Cardiac fibroblast (primary cell): ENCODE results near the gene MAP3K14.

Experiments
- DNase-seq, 2 donors: peaks; one replicate each; pipeline versions ENCODE4 v3.0.0 to v3.0.0-alpha.2; 2010; ENCODE audit warnings: low read depth in 2 of 2
- H3K4me3 ChIP-seq, 2 donors: replicated peaks in 1 of 2; 1 replicate in 1 of 2; 2 replicates in 1 of 2; pipeline ENCODE4 v1.5.1; 2011; ENCODE audit warnings: low read depth in 2 of 2, low read length in 2 of 2, mild to moderate bottlenecking in 2 of 2, moderate library complexity in 1 of 2
- CTCF ChIP-seq: IDR thresholded peaks from one replicate; pipeline ENCODE4 v1.5.1; 2011; ENCODE audit warnings: low read depth, mild to moderate bottlenecking, low read length, inconsistent platforms

MAP3K14 gene

GRCh38 chr17:45225964-45226530, 90.8 kb downstream of the MAP3K14 start:
- no peak for TF ChIP-seq CTCF
- no peak overlapping the region for H3K4me3 ChIP-seq
- peak in 1 of 2 donors; percentile 22 for DNase-seq

- H3K4me3 ChIP-seq: no peak overlapping the region
- DNase-seq: no peak
- TF ChIP-seq CTCF: no peak
Measured at GRCh38 chr17:45225051-45225700, 91.6 kb downstream of the MAP3K14 start.

- DNase-seq: no peak
- no peak overlapping the region for H3K4me3 ChIP-seq
- TF ChIP-seq CTCF: no peak
Measured at GRCh38 chr17:45224671-45225050, 92.2 kb downstream of the MAP3K14 start.

- no peak for TF ChIP-seq CTCF
- no peak for DNase-seq
- no peak overlapping the region for H3K4me3 ChIP-seq
Measured at GRCh38 chr17:45223539-45224528, 93.0 kb downstream of the MAP3K14 start.

- no peak for TF ChIP-seq CTCF
- peak overlapping the region; percentile 38 to 59 for H3K4me3 ChIP-seq
- DNase-seq: no peak
Measured at GRCh38 chr17:45222996-45223538, 93.8 kb downstream of the MAP3K14 start.

- H3K4me3 ChIP-seq: peak overlapping the region; percentile 38 to 59
- no peak for DNase-seq
- TF ChIP-seq CTCF: no peak
Measured at GRCh38 chr17:45222289-45222995, 94.4 kb downstream of the MAP3K14 start.
